Measurements from ENCODE around the gene DNAH12. TPM values are rescaled to one million over a fixed set of nuclear protein-coding genes. Genes with fewer than 3 reads are reported as not detected.
"Not testable (repeated sequence)": the region's sequence is repeated elsewhere in the genome, so short reads cannot be mapped to it uniquely, and the experiment has no call there.

DNAH12 gene
- total RNA-seq, 1 donor from 2014 or later: 0.22 TPM

DNA sequence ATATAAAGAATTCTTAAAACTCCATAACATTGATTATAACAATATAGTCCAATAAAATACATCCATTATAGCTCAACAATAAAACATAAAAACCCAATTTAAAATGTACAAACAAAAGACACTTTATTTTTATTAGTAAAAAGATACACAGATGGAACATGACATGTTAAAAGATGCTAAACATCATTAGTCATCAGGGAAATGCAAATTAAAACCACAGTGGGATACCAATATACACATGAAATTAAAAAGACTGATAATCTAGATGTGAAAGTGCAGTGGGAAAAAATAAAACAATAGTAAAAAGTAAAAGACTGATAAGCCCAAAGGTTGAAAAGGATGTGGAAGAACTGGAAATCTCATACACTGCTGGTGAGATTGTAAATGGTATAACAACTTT lies 46.2 kb downstream of the DNAH12 start:
- Mint-ChIP-seq H3K9me3 (ENCODE audit: unreplicated experiment) (no peaks in the 10 kb centered on the region), H3K36me3 (ENCODE audit: unreplicated experiment) (no peaks in the 10 kb centered on the region), H3K27ac (ENCODE audit: unreplicated experiment) (no peak overlapping the region), H3K4me3 (ENCODE audit: unreplicated experiment) (no peak overlapping the region), H3K27me3 (ENCODE audit: unreplicated experiment) (no peaks in the 10 kb centered on the region), H3K4me1 (ENCODE audit: low read depth, unreplicated experiment) (no peaks in the 10 kb centered on the region)
- TF ChIP-seq, protein P1, sequence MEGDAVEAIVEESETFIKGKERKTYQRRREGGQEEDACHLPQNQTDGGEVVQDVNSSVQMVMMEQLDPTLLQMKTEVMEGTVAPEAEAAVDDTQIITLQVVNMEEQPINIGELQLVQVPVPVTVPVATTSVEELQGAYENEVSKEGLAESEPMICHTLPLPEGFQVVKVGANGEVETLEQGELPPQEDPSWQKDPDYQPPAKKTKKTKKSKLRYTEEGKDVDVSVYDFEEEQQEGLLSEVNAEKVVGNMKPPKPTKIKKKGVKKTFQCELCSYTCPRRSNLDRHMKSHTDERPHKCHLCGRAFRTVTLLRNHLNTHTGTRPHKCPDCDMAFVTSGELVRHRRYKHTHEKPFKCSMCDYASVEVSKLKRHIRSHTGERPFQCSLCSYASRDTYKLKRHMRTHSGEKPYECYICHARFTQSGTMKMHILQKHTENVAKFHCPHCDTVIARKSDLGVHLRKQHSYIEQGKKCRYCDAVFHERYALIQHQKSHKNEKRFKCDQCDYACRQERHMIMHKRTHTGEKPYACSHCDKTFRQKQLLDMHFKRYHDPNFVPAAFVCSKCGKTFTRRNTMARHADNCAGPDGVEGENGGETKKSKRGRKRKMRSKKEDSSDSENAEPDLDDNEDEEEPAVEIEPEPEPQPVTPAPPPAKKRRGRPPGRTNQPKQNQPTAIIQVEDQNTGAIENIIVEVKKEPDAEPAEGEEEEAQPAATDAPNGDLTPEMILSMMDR (IDR thresholded peaks at IDR 0.05; ENCODE audit: partially characterized antibody, unreplicated experiment): no peak
- DNase-seq: no peak

DNA sequence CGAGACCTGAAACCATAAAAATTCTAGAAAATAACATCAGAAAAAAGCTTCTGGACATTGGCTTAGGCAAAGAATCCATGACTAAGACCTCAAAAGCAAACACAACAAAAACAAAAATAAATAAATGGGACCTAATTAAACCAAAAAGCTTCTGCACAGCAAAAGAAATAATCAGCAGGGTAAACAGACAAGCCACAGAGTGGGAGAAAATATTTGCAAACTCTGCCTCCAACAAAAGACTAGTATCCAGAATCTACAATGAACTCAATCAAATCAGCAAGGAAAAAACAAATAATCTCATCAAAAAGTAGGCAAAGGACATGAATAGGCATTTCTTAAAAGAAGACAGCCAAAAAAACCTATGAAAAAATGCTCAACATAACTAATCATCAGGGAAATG lies 59.6 kb downstream of the DNAH12 start:
- TF ChIP-seq, protein P1 (IDR thresholded peaks at IDR 0.05; ENCODE audit: partially characterized antibody, unreplicated experiment): no peak
- Mint-ChIP-seq H3K4me1 (ENCODE audit: low read depth, unreplicated experiment) (no peaks in the 10 kb centered on the region), H3K36me3 (ENCODE audit: unreplicated experiment) (no peaks in the 10 kb centered on the region)

DNA sequence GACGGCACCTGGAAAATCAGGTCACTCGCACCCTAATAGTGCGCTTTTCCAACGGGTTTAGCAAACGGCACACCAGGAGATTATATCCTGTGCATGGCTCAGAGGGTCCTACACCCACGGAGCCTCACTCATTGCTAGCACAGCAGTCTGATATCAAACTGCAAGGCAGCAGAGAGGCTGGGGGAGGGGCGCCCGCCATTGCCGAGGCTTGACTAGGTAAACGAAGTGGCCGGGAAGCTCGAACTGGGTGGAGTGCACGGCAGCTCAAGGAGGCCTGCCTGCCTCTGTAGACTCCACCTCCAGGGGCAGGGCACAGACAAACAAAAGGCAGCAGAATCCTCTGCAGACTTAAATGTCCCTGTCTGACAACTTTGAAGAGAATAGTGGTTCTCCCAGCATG lies 67.0 kb downstream of the DNAH12 start:
- H3K36me3 Mint-ChIP-seq (ENCODE audit: unreplicated experiment); H3K27ac Mint-ChIP-seq (ENCODE audit: unreplicated experiment); DNase-seq; H3K27me3 Mint-ChIP-seq (ENCODE audit: unreplicated experiment); H3K4me3 Mint-ChIP-seq (ENCODE audit: unreplicated experiment); H3K4me1 Mint-ChIP-seq (ENCODE audit: low read depth, unreplicated experiment); H3K9me3 Mint-ChIP-seq (ENCODE audit: unreplicated experiment): not testable (repeated sequence)

More for the DNA sequence above, 59.6 kb downstream of the DNAH12 start:
- Mint-ChIP-seq H3K4me3 (ENCODE audit: unreplicated experiment) (no peak overlapping the region), H3K9me3 (ENCODE audit: unreplicated experiment) (no peaks in the 10 kb centered on the region), H3K27me3 (ENCODE audit: unreplicated experiment) (no peaks in the 10 kb centered on the region), H3K27ac (ENCODE audit: unreplicated experiment) (no peak overlapping the region)
- no peak for DNase-seq

DNA sequence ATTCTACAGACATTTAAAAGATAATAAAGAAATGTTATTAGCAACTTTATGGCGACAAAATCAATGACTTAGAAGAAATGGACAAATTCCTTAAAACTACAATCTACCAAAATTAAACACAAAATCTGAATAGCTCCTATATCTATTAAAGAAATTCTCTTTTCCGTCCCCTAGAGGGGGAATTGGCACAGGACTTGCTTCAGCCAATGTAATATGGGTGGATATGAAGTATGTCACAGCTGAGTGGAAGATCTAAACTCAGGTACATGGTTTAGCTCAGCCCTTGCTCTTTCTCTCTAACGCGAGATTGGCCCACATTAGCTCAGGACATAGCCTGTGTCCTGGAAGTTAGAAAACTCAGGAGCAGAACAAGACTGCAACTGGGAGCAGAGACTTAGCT lies 79.3 kb downstream of the DNAH12 start:
- Mint-ChIP-seq H3K36me3 (ENCODE audit: unreplicated experiment) (no peaks in the 10 kb centered on the region), H3K4me1 (ENCODE audit: low read depth, unreplicated experiment) (no peaks in the 10 kb centered on the region), H3K27me3 (ENCODE audit: unreplicated experiment) (no peaks in the 10 kb centered on the region)

DNA sequence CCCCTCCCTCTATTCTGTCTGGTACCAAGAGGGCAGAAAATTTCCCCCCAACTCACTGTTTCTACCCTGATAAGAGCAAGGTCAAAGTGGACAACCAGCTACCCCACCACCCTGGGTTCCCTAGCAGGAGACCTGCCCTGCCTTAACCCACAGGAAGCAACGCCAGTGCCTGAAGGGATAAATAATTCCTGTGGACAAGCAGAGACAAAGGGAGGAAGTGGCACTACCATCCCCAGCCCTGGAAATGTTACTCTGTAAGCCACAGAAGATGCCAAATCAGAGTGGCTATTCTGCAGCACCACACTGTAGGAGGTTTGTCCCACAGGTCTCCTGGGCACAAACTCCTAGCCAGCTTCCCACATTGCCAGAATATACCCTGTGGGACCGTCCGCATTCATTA lies 80.1 kb downstream of the DNAH12 start:
- Mint-ChIP-seq H3K4me3 (ENCODE audit: unreplicated experiment) (no peak overlapping the region), H3K9me3 (ENCODE audit: unreplicated experiment) (no peaks in the 10 kb centered on the region), H3K27me3 (ENCODE audit: unreplicated experiment) (no peaks in the 10 kb centered on the region), H3K36me3 (ENCODE audit: unreplicated experiment) (no peaks in the 10 kb centered on the region), H3K27ac (ENCODE audit: unreplicated experiment) (no peak overlapping the region), H3K4me1 (ENCODE audit: low read depth, unreplicated experiment) (no peaks in the 10 kb centered on the region)
- TF ChIP-seq, protein P1 (IDR thresholded peaks at IDR 0.05; ENCODE audit: partially characterized antibody, unreplicated experiment): no peak
- no peak for DNase-seq

More for the DNA sequence above, 79.3 kb downstream of the DNAH12 start:
- Mint-ChIP-seq H3K4me3 (ENCODE audit: unreplicated experiment) (no peak overlapping the region), H3K9me3 (ENCODE audit: unreplicated experiment) (no peaks in the 10 kb centered on the region), H3K27ac (ENCODE audit: unreplicated experiment) (no peak overlapping the region)
- TF ChIP-seq, protein P1 (IDR thresholded peaks at IDR 0.05; ENCODE audit: partially characterized antibody, unreplicated experiment): no peak
- DNase-seq: no peak

Data from glutamatergic neuron (in vitro differentiated cells).